DMS79 (cell line): ENCODE results near the gene NOL9.
A peak's percentile ranks its signal among the peaks of the same experiment; 100 is the strongest.

Experiments used
- DNase-seq: peaks from one replicate; lab custom pipeline; 2025; lab: John Stamatoyannopoulos, UW

Gene NOL9

DNA sequence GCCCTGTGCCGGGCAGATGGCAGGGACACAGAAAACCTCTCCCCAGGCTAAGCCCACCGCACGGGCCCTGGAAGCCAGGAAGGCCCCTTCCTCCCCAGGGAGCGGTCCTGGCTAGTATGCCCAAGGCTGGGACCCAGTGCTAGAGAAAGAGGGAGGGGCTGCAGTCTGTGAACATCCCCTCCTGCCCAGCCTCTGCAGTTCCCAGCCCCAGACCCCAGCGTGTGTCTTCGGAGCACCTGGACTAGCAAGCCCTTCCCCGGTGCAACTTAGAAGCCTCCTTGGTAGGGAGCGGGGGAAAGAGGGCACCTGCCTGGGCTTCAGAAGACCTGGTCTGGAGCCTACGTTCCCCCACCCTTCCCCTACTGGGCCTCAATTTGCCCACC lies 64.9 kb downstream of the NOL9 start:
- no peak for DNase-seq

- DNase-seq, result no peak
Observed at GRCh38 chr1:6488602-6489382, 65.5 kb downstream of the NOL9 start.

GRCh38 chr1:6487804-6488484 lies 66.4 kb downstream of the NOL9 start:
- no peak for DNase-seq

DNA sequence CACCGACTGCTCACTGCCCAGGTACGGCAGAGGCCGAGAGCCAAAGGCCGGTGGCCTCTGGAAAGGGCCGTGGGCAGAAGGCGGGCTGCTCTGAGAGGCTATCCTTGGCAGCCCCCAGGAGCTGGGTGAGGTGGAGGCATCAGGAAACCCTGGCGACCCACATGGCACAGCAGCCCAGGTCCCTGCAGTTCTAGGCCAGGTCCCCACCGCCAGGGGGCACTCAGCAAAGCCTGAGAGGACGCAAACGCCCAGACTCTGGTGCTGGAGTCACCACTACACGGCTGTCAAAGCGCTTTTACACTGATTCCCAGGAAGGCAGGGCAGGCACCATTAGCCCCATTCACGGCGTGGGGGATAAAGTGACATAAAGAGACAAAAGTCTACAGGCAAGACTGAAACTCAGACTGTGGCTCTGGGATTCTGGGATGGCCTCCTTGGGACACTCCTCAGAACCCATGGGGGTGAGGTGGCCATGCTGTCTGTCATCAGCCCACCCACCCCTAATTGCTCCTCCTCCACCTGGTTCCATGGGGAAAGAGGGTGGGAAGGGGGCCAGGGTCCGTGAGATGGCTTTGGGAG lies 67.8 kb downstream of the NOL9 start:
- DNase-seq, result peak; percentile 89

DNA sequence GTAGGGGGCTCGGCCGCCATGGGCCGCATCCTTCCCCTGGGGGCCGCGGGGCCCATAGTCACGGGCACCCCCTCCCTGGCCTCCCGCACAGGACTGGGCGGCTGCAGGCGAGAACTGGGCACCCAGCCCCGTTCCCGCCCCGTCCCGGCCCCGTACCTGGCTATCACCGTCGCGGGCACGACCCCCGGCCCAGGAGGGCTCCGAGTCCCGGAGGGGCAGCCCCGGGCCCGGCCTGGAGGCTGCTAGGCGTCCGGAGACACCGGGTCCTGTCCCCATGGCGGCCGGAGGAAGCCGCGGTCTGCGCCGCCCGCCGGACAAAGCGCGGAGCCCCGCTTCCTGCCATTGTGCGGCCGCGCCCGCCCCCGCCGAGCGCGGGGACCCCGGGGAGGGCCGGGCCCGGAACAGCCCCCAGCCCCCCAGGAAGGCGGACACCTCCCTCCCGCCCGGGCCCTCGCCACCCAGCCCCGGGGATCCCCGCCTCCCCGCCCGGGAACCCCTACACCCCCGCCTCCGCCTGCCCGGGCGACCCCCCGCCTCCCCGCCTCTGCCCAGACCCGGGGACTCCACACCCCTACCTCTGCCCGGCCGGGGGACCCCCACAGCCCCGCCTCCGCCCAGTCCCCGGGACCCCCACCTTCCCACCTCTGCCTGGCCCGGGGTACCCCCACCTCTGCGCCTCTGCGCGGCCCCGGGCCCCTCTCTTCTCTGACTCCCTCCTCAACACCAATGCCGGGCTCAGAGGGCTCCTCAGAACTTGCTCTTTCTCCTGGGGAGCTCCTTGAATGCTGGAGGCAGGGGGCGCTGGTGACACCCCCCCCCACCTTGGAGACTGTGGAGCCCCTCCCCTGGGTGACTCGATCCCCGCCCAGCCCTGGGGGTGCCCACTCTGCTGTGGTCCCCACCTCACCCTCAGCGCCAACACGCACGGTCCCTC lies 68.9 kb downstream of the NOL9 start:
- DNase-seq, result no peak

DNA sequence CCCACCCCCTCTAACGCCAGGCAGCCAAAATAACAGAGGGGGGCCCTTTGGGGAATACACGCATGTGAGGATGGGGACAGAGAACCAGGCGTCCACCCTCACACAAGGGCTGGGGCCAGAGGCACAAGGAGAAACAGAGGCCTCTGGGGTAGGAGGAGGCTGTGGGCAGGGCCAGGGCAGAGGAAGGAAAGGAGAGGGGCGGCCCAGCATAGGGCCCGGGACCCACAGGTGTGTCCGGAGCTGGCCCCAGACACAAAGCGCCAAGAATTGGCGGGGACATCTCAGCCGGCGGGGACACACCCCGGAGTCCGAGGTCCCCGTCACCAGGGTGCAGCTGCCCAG lies 69.5 kb downstream of the NOL9 start:
- DNase-seq, result no peak

GRCh38 chr1:6483761-6484117 lies 70.6 kb downstream of the NOL9 start:
- no peak for DNase-seq

DNA sequence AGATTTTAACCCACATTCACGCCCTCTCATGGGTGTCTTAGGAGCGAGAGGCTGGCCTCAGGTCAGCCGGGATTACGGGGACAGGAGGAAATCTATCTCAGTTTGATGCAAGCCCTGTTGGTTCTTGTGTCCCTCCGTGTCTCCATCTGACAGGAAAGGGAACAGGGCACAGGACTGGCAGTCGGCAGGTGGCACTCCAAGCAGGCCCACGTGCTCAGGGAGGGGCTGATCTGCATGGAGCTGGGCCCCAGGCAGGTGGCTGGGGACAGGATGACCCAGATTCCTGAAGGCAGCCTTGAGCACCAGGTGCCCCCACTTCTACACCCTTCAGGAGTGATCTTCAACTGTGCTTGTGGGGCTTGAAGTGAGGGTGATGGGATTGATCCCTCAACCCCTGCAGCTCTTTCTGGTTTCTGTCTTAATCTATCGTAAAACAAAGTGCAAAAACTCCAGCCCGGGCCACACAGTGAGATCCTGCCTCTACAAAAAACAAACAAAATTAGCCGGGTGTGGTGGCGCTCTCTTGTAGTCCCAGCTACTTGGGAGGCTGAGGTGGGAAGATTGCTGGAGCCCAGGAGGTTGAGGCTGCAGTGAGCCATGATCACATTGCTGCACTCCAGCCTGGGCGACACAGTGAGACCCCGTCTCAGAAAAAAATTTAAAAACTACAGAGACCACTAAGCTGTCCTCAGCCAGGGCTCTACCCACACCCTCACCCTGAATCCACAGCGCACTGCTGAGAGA lies 71.1 kb downstream of the NOL9 start:
- peak; percentile 74 for DNase-seq

- no peak for DNase-seq
Observed at GRCh38 chr1:6481820-6482219, 72.5 kb downstream of the NOL9 start.

DNA sequence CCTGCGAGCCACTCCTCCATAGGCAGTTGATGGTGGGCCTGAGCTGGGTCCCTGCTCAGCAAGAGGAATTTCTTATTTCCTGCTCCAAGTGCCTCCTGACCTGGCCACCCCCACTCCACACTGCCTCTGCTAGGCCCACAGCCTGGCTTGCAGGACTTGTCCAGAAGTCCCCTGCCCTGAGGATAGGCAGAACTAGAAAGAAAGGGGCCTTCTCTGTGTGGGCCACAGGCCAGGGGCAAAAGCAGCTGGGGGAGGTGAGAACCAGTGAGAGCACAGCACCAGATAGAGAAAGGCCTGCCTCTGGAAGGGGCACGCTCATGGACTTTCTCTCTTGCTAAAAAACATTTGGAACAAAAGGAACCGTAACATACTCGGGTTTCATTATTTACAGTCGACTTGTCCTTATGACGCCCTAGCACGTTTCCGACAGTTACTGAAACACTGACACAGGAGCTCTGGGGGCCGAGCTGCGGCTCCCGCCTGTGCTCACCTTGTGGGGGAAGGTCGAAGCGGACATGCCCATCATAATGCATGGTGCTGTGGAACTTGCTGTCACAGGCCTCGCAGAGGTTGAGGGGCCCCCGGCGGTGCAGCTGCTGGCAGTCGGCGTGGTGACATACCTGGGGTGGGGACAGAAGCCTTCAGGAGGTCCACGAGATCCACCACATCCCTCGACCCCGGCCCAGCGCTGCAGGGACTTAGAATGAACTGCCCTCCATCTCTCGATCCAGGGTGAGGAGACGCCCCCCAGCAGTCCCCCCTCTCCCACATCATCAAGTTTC lies 77.1 kb downstream of the NOL9 start:
- no peak for DNase-seq

- no peak for DNase-seq
Observed at GRCh38 chr1:6476483-6476882, 77.8 kb downstream of the NOL9 start.

DNA sequence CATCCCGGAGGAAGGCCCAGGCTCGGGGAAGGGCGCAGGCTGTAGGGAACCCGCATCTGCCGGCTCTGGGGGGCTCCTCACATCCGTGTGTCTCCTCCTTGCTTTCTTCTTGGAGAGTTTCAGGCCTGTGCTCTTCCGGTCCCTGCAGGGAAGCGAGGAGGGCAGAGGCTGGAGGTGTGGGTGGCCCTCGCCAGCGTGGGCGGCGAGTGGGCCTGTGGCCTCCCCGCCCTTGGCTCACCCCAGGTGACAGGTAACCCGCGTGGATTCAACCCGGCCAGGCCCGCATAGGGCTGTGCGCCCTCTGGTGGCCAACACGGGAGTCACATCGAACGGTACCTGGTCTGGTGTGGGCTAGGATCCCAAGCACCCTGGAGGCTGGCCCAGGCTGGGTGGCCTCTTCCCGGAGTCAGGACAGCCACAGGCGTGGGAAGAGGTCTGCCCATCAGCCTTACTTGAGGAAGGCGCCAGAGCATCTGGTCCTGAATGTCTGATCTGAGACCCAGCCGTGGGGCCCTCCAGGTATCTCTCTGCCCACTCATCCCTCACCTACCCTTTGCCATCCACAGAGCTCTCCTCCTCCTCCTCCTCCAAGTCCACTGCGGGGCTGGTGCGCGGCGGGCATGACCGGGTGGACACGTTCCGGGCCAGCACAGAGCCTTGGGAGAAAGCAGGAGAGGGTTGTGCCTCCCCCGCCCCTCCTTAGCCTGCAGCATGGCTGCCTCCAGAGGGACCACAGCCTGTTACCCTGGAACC lies 78.8 kb downstream of the NOL9 start:
- DNase-seq, result peak; percentile 34

DNA sequence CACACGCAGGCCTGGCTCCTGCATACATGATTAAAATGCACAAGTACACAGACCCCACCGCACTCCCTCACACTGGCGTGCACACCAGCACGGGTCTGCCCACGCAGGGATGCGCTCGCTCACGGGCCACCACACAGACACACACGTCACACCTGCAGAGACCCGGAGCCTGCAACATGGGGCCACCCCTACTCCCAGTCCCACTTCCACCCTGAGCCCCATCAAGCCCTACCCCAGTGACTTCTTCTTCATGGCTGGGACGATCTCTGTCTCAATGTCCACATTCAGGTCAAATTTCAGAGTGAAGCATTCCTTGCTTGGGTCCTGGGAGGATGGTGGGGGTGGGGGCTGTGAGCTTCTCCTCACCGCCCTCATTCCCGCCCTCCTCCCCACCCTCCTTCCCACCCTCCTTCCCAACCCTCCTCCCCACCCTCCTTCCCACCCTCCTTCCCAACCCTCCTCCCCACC lies 79.5 kb downstream of the NOL9 start:
- DNase-seq, result no peak

DNA sequence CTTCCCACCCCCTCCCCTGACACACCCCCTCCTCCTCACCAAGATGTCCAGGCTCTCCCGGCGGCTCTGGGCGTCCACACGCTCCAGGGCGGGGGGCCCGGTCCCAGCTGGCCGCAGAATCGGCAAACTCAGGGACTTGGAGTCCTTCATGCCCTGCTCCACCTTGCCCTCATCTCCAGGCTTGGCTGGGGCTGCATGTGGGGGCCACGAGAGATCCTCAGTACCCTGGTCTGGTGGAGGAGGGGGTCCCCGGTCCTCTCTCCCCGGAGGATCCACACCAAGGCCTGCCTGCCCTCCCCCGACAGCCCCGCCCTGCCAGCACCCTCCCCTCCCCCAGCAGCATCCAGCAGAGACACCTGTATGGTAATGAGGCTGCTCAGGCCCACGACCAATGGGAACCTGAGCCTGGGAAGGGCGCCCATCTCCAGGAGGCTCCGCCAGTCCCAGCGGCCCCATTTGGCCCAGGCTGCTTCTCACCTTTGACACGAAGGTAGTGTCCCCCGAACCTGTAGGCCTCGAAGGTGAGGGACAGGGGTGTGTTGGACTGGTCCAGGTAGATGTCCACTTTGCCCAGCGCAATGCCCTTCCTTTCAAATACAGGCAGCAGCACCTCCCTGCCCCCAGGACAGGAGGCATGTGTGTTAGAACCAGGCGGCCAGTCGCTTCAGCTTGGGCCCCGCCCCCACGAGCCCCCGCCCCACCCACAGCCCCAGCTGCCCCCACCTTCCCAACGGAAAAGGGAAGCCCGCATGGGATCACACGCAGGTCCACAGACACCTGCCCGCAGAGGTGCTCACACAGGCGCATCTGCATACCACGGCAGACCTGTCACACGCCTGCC lies 80.1 kb downstream of the NOL9 start:
- DNase-seq, result peak; percentile 91

DNA sequence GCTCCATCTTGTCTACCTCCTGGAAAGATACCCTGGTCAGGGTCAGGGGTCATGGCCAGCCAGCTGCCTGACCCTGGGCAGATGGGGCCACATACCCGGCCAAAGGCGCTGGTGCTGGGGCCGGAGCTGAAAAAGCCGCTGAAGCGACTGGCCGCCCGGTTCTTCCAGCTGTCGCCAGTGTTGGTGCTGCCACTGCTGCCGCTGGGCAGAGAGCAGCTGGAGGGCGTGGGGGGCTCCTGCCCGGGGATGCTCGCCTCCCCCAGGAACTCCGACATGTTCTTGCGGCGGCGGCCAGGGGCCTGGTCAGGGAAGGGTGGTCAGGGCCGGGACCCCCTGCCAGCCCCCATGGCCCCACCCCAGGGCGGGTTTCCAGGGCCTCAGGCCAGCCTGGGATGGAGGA lies 81.2 kb downstream of the NOL9 start:
- no peak for DNase-seq

GRCh38 chr1:6472391-6472790 lies 81.9 kb downstream of the NOL9 start:
- no peak for DNase-seq

- no peak for DNase-seq
Observed at GRCh38 chr1:6471970-6472368, 82.3 kb downstream of the NOL9 start.
